Body of pancreas (tissue), 4 donors: ENCODE results near the gene ACKR2.

ENCODE experiments used
- CTCF ChIP-seq, 7 experiments: fragments of 450-650 bp in 4 of 7; fragments of 200-600 bp in 3 of 7; sonication (generic) in 3 of 7; IDR thresholded peaks; one replicate each; pipeline ENCODE4 v1.5.1; 2016 to 2019; ENCODE audit warnings: antibody characterized with exemption in 7 of 7
- POLR2A ChIP-seq, 3 donors: fragments of 450-650 bp; IDR thresholded peaks; one replicate each; pipeline ENCODE4 v1.6.1; 2016; ENCODE audit warnings: antibody characterized with exemption in 3 of 3, mild to moderate bottlenecking in 2 of 3

GRCh38 chr3:42871592-42872196, 62.4 kb downstream of the ACKR2 start:
- TF ChIP-seq CTCF (IDR thresholded peaks at IDR 0.05) (no peak), POLR2A (IDR thresholded peaks at IDR 0.05) (no peak)
